Right ventricle myocardium superior (tissue), 1 donor: ENCODE results near the gene PLEKHG5. TPM values are rescaled to one million over a fixed set of nuclear protein-coding genes. Genes with fewer than 3 reads are reported as not detected.

ENCODE experiments used
- ATAC-seq: fragments of 200-7000 bp; cut with Tn5 transposase; one replicate; pipeline ENCODE4 v1.9.1; 2020; ENCODE audit warnings: mild to moderate bottlenecking; ENCODE audit not compliant: poor library complexity
- DNase-seq: peaks from one replicate; pipeline ENCODE4 v3.0.0-alpha.2; 2020
- intact Hi-C: fragments of 100-400 bp; cut with DNase I; formaldehyde crosslinking; loops from one replicate; pipeline ENCODE4 v1.11.2; 2022
- long read RNA-seq: library from polyadenylated mRNA; unstranded; transcript quantifications from one replicate; pipeline ENCODE4 v2.0.0, GENCODE V29; 2021
- total RNA-seq: library from RNA; stranded (reverse); fragmentation: NEBNext Ultra II Directional; extraction: Animal tissue kit (Norgen Biotek cat#: 25700); gene quantifications from one replicate; pipeline ENCODE4 v1.2.1, GENCODE V29; 2021
- donor health status: DM: no; HTN: yes; CAD: no; lungs with severe emphysema.

The PLEKHG5 gene, protein sequence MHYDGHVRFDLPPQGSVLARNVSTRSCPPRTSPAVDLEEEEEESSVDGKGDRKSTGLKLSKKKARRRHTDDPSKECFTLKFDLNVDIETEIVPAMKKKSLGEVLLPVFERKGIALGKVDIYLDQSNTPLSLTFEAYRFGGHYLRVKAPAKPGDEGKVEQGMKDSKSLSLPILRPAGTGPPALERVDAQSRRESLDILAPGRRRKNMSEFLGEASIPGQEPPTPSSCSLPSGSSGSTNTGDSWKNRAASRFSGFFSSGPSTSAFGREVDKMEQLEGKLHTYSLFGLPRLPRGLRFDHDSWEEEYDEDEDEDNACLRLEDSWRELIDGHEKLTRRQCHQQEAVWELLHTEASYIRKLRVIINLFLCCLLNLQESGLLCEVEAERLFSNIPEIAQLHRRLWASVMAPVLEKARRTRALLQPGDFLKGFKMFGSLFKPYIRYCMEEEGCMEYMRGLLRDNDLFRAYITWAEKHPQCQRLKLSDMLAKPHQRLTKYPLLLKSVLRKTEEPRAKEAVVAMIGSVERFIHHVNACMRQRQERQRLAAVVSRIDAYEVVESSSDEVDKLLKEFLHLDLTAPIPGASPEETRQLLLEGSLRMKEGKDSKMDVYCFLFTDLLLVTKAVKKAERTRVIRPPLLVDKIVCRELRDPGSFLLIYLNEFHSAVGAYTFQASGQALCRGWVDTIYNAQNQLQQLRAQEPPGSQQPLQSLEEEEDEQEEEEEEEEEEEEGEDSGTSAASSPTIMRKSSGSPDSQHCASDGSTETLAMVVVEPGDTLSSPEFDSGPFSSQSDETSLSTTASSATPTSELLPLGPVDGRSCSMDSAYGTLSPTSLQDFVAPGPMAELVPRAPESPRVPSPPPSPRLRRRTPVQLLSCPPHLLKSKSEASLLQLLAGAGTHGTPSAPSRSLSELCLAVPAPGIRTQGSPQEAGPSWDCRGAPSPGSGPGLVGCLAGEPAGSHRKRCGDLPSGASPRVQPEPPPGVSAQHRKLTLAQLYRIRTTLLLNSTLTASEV
- 16.8 TPM for total RNA-seq
- long read RNA-seq, full-length matches to known transcripts: 10 of 30 reads
- long read RNA-seq, partial matches to known transcripts: 11 of 30 reads
- long read RNA-seq, other reads (novel, unspliced or antisense): 9 of 30 reads

DNA sequence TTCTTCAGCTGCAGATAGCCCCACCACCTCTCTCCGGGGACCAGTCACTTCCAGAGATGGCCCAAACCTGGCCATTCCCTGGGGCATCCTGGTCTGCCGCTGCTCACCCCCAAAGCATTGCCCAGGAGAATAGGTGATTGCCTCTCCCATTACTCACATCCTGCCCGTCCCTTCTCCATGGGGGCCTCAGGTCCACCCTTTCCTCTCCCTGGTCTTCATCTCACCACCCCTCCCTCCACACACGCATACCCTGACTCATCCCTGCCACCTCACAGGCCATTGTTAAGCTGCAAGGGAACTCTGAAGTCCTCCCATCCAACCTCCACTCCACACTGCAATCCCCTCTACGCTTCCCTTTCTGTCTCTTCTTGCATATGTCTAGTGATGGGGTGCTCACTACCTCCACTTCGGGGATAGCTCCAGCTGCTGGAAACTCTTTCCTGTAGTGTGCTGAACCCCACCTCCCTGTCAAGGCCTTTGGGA lies at the start of gene PLEKHG5:
Gene PLEKHG5, minus strand, starts transcription at position 188 of the 483 bp plus-strand sequence. CDS start 14,096 bp downstream, outside the sequence.
- no peak for DNase-seq
- intact Hi-C loops: no loop called here
- ATAC-seq: no peak

DNA sequence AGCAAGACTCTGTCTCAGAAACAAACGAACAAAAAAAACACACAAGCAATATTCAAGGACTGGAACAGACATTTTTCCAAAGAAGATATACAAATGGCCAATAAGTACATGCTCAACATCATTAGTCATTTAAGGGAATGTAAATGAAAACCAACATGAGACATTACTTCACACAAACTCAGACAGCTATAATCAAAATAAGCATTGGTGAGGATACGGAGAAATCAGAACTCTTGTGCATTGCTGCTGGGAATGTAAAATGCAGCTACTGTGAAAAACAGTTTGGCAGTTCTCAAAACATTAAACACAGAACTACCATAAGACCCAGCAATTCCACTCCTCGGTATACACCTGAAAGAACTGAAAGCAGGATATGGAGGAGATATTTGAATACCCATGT lies 47.5 kb upstream of the PLEKHG5 start:
- ATAC-seq (no peak), DNase-seq (no peak)
- intact Hi-C loops: no loop called here

DNA sequence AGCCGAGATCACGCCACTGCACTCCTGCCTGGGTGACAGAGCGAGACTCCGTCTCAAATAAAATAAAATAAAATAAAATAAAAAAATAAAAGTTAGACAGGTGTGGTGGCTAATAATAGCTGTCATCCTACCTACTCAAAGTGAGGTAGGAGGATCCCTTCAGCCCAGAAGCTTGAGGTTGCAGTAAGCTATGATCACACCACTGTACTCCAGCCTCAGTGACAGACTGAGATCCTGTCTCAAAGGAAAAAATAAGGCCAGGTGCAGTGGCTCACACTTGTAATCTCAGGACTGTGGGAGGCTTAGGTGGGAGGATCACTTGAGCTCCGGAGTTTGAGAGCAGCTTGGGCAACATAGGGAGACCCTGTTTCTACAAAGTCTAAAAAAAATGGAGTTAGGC lies 44.8 kb upstream of the PLEKHG5 start:
- ATAC-seq (no peak), DNase-seq (no peak)
- intact Hi-C loops: no loop called here

DNA sequence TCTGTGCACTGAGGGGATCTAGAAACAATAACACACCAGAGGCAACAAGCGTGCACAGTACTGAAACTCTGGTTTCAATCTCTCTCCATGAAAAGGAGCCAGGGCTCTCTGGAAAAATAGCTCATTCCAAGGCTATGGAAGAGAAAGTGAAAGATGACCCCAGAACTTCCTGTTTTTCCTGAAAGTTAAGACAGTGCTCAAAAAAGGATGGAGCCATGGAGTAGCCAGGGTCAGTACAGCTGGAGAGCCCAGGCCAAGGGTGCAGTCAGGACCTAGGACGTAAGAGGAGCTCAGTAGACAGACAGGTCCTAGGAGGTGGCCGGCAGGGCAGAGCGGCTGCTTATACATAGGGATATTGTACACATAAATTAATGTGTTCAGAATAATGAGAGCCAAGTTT lies 43.7 kb upstream of the PLEKHG5 start:
- intact Hi-C loops: no loop called here
- DNase-seq (no peak), ATAC-seq (no peak)

DNA sequence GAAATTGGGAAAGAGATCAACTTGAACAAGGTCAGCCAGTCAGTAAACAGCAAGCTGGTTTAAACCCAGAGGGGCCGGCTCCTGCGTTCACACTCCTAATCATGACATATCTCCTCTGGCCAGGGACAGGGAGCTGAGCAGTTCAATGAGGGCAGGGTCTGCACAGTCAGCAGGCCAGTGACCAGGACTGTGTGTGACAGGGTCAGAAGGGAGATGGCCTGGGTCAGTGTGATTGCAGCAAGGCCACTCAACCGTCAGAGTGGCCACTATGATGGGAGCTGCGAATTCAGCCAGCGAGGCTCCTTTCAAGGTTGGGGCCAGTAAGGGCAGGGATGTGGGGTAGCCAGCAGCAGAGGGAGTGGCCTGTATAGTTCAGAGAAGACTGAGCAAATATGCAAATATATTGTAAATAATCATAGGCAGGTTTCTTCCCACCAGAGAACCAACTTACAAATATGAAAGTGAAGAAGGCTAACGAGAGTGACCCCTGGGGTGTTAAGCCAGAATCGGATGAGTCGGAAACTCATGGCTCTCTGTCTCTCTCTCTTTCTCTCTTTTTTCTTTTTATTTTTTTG lies 42.9 kb upstream of the PLEKHG5 start:
- intact Hi-C loops: no loop called here
- no peak for ATAC-seq
- DNase-seq: no peak

DNA sequence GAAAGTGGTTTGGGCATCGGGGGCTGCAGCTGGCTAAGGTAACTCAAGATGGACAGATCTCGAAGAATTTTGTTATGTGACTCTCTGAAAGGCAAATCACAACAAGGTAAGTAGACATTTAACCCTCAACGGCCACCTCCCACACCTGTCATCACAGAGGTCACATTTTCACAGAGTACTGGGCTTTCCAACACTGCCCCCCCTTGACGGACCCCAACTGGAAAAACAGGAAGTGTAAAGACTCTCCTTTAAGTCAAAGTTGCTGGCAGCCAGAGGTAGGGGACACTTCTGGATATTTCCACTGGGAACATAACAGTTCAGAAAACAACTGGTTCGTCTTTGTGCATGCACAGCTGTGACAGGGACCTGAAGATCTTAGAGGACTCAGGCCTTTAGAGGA lies 40.5 kb upstream of the PLEKHG5 start:
- DNase-seq: no peak
- intact Hi-C loops: no loop called here
- no peak for ATAC-seq

DNA sequence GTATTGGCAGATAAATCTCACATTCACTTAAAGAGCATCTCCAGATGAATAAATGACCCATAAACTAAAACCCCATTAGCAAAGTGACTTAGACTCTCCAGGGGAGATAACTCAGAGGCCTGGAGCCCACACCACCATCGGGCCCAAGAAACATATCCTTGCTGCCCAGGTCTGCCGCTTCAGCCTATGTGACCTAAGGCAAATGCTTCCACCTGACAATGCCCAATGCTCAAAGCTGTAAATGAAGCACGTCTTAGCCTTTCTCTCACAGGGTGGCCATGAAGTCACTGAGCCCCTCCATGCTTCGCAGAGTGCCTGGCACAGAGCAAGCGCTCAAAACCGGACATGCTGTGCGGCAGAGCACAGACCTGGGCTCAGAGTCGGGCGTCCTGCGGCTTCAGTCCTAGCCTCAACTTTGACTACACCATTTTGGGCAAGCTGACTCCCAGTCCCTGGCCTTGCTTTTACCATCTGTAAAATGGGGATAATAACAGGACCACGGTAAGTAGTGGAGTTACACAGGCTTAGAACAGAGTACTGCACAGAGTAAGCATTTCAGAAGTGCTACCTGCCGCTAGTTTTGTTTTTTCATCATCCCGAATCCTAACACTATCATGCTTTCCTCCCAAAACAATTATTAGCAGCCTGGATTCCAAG lies 39.2 kb upstream of the PLEKHG5 start:
- intact Hi-C loops: no loop called here
- ATAC-seq: no peak
- no peak for DNase-seq

DNA sequence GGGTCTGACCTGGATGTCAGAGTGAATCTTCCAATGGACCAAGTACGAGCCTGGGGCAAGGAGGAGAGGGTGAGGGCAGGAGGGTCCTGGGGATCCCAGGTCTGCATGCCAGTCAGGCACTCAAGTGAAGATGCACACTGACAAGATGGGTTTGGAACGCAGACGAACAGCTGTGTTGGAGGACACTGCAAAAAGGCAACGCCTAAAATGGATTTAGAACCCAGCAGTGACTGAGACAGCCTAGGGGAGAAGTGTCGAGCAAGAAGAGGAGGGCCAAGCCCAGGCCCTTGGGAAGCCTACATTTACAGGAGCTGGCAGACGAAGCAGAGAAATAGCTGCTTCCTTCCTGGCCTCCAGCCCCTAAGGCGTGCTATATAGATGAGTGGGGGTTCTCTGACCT lies 37.0 kb upstream of the PLEKHG5 start:
- intact Hi-C loops: no loop called here
- DNase-seq: no peak
- ATAC-seq: no peak

DNA sequence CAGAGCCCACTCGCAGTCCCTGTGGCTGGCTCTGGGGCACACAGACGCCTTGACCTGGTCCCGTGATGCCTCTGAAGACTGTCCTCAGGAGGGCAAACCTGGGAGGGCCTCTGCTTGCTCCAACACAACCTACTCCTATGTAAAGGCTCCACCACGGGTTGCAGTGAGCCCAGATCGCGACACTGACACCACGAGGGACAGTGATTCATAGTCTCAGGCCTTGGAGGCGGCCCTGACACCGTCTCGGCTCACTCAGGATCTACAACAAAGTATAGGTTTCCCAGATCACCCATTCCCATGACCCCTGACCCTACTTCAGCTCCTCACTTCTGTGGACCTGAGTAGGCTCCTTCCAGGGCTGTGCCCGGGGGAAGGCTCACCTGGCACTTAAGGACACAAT lies 34.8 kb upstream of the PLEKHG5 start:
- no peak for ATAC-seq
- no peak for DNase-seq
- intact Hi-C loops: no loop called here

DNA sequence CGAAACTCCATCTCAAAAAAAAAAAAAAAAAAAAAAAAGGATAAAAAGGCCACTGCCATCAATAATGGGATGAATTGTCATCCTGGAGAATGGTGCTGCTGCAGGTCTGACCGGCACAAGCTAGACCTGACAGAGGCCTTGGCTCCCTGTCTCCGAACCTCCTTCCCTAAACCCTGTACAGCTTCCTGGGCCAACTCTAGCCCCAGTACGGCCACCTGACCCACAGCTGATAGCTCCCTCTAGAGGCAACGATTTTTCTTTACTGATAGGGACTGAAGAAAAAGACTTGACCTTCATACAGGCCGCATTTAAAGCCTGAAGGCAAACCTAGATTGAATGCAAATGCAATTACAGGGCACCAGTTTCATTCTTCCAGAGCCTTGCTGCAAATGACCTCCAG lies 32.1 kb upstream of the PLEKHG5 start:
- DNase-seq (no peak), ATAC-seq (peak; percentile 69)
- intact Hi-C loops: loop anchor here (5.0 kb wide), 1 partner anchor 36 kb away; no protein-coding TSS in a partner anchor

DNA sequence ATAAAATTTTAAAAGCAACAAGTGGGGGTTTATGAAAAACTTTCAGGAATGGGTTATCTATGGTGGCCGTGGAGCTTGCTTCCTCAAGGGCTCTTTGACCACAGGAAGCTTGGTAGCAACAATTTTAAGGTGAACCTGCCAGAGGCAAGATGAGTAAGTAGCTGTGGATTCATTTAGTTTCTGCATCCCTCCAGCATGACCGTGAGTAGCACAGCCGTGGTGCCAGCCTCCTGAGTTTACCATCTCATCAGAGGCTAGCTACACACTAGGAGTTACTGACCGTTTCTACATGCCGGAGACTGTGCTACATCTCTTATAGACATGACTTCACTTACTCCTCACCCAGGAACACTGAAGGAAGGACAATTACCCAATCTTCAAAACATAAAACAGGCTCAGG lies 30.1 kb upstream of the PLEKHG5 start:
- intact Hi-C loops: loop anchor here (5.0 kb wide), 1 partner anchor 34 kb away; no protein-coding TSS in a partner anchor
- ATAC-seq (no peak), DNase-seq (no peak)

DNA sequence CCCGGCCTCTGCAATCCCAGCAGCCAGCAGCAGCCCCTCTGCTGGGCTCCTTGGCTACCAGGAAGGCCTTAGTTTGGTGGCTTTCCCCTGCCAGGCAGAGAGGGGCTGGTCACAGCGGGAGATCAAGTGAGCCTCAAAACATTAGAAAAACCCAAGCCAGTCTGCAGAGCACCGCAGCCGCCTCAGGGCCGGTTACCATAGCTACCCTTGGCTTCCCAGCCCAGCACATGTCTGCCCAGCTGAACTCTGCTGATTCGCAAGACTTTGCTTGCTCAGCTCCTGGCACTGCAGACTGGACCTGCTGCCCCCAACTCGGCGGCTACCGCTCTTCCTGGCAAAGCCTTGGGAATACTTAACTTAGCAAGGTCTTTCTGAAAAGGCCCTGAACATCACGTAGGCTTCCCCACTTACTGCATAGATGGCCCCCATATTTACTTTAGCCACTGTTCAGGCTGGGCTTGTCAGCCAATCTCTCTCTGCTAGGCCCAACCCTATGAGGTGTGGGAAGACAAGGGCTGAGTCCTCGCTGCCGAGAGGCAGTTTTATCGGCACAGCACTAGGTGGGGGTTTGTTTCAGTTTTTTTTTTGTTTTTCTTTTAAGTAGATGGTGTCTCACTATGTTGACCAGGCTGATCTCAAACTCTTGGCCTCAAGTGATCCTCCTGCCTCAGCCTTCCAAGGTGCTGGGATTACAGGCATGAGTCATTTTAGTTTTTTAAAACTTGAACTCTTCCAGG lies 28.6 kb upstream of the PLEKHG5 start:
- intact Hi-C loops: loop anchor here (5.0 kb wide), 1 partner anchor 33 kb away; no protein-coding TSS in a partner anchor
- ATAC-seq (peak; percentile 64), DNase-seq (no peak)

DNA sequence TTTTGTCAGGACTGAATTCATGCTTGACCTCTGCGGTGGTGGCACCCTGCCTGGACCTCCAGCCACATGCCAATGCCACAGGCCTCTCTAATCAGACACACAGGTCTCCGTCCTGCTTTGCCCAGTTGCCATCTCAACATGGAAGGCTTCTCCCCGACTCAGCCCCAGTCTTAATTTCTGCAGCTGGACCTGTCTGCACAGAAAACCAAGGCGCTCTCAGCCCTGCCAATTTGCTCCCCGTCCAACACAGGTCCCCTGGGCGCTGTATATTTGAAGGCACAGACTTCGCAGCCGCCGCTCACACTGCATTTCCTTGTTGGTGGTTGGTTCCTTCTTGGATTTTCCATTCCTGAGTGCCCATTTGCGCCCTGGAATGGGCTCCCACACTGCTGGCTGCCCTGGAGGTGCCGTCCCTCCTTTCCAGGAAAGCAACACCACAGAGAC lies 28.0 kb upstream of the PLEKHG5 start:
- peak; percentile 49 for ATAC-seq
- DNase-seq: no peak
- intact Hi-C loops: no loop called here

DNA sequence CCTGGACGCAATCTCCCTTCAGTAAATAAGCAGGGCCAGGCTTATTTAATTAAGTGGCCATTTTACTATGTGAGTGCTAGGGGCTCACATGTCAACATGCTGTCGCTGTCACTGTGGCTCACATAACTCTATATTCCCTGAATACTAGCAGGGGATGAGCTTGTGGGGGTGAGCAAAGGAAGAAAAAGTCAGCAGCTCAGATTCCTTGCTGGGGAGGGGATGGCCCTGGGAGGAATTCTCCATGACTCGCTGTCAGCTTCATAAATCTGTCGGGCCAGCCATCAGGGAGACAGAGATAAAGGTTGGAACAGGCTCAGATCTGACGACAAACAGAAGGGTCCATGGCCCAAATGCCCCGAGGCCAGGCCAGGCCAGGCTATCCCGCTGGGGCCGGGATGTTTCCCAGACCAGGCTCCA lies 26.0 kb upstream of the PLEKHG5 start:
- intact Hi-C loops: no loop called here
- DNase-seq (no peak), ATAC-seq (no peak)

DNA sequence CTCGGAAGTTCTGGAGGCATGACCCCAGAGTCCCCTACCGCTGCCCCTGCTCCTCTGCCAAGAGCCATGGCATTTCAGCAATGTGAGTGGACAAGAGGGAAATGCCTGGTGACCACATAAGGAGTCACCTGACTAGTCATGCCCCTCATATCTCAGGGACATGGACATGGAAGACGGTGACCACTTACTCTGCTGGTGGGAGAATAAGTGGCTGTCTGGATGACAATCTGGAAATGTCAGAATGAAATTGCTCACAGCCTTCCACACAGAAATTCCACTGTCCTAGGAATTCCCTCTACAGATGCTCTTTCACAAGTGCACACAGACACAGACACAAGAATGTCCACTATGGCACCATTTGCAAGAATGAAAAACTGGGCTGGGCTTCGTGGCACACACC lies 24.3 kb upstream of the PLEKHG5 start:
- ATAC-seq (no peak), DNase-seq (no peak)
- intact Hi-C loops: no loop called here

DNA sequence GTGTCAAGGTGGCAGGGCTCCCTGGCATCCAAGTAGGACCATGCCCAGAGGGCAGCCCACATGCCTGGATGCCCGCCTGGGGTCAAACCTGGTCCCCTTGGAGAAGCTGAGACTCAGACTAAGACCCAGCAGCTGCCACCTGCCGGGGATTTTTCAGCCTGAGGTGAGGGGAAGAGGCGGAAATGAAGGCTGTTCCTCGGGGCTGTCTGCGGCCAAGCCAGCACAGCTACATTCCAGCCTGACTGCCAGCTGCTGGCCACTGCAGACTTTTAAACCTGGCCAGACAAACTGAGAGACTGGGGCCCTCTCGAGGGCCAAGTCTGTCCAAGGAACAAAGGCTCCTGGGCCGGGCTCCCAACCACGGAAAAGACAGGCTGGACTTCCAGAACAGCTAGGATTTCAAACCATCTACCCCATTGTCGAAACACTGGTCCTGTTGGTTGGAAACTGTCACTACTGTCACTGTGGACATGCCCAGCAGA lies 21.9 kb upstream of the PLEKHG5 start:
- intact Hi-C loops: no loop called here
- ATAC-seq (peak; percentile 62), DNase-seq (peak; percentile 47)

DNA sequence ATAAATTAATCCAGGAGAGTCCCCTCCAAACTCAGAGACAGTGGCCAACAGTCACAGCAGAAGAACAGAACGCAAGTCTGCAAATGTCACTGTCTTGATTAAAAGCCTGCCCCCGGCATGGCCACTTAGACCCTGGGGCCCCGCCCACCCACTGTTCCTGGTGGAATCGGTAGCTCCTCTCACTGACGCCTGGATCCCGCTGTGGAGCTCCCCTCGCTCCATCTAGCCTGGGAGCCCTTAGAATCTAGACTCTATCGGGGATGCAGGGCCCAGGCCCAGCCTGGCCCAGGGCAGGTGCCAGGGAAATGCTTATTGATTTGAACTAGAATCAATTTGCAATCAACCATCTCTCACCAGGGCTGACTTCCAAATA lies 21.4 kb upstream of the PLEKHG5 start:
- intact Hi-C loops: no loop called here
- DNase-seq (no peak), ATAC-seq (no peak)
